GM12875 (cell line): ENCODE results near the gene FXN.

ENCODE experiments used
- H3K4me3 ChIP-seq: one replicate; pipeline ENCODE4 v1.5.1; 2011; ENCODE audit warnings: low read depth, low read length, control low read depth
- TF ChIP-seq, protein P1 (sequence below): IDR thresholded peaks from 2 replicates; pipeline ENCODE4 v1.5.1; 2011; ENCODE audit warnings: low read depth, mild to moderate bottlenecking, control low read depth, inconsistent platforms, low read length, moderate library complexity, borderline replicate concordance; ENCODE audit not compliant: insufficient read depth

FXN gene

DNA sequence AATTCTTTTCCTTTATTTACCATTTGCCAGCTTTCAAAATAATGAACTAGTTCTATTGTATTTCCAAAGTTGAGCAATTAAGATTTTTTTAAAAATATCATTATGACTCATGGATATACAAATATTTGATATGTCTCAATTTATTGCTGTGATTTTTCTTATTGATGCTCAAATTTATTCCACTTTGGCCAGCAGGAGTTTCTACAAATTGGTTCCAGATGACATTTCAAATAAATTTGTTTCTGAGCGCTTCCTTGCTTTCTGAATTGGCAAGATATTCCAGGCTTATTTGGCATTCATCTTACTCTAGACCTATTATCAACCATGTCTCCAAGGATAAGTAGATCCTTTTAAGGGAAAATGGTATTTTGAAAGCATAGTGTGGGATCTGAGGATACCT, 80.1 kb downstream of the FXN start:
- TF ChIP-seq, protein P1, sequence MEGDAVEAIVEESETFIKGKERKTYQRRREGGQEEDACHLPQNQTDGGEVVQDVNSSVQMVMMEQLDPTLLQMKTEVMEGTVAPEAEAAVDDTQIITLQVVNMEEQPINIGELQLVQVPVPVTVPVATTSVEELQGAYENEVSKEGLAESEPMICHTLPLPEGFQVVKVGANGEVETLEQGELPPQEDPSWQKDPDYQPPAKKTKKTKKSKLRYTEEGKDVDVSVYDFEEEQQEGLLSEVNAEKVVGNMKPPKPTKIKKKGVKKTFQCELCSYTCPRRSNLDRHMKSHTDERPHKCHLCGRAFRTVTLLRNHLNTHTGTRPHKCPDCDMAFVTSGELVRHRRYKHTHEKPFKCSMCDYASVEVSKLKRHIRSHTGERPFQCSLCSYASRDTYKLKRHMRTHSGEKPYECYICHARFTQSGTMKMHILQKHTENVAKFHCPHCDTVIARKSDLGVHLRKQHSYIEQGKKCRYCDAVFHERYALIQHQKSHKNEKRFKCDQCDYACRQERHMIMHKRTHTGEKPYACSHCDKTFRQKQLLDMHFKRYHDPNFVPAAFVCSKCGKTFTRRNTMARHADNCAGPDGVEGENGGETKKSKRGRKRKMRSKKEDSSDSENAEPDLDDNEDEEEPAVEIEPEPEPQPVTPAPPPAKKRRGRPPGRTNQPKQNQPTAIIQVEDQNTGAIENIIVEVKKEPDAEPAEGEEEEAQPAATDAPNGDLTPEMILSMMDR, result no peak
- H3K4me3 ChIP-seq, result no peak overlapping the region

DNA sequence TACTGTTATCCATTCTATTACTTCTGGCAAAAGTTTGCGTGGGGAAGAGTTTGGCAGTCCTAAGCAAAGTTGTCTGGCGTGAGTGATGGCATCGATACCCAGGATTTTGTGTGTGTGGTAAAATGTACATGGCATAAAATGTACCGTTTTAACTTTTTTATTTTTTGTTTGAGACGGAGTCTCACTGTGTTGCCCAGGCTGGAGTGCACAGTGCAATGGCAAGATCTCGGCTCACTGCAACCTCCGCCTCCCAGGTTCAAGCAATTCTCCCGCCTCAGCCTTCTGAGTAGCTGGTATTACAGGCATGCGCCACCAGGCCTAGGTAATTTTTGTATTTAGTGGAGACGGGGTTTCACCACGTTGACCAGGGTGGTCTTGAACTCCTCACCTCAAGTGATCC, 83.1 kb downstream of the FXN start:
- H3K4me3 ChIP-seq, result no peak overlapping the region
- TF ChIP-seq, protein P1, result no peak

DNA sequence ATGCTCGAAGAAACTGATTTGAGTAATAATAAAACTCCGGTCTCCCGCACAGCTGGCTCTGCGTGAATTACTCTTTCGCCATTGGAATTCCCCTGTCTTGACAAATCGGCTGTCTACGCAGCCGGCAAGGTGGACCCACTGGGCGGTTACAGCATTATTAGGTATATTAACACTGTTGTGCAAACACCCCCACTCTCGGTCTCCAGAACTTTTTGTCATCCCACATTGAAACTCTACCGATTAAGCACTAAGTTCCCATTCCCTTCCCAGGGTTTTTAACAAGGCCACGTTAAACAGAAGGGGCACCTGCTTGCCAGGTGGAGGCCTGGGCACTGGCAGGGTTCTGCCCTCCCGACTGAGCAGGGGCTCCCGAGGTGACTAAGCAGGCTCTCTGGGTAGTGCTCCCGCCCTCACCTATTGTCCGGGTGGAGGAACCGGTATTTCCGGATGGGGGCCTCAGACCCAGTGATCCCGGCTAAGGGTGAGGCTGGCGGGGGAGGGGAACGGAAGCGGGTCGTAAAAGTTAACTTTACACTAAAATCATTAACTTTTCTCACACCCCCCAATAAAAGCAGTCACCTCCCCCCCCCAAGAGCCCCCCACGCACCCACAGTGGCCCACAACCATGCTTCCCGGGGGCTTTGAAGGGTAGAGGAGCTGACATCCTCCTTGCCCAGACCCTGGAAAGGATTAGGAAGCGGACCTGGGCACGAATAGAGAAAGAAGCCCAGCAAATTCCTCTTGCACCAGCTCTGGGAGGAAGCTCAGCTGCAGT, 85.0 kb downstream of the FXN start:
- H3K4me3 ChIP-seq, result peak overlapping the region; percentile 47
- TF ChIP-seq, protein P1, result no peak

DNA sequence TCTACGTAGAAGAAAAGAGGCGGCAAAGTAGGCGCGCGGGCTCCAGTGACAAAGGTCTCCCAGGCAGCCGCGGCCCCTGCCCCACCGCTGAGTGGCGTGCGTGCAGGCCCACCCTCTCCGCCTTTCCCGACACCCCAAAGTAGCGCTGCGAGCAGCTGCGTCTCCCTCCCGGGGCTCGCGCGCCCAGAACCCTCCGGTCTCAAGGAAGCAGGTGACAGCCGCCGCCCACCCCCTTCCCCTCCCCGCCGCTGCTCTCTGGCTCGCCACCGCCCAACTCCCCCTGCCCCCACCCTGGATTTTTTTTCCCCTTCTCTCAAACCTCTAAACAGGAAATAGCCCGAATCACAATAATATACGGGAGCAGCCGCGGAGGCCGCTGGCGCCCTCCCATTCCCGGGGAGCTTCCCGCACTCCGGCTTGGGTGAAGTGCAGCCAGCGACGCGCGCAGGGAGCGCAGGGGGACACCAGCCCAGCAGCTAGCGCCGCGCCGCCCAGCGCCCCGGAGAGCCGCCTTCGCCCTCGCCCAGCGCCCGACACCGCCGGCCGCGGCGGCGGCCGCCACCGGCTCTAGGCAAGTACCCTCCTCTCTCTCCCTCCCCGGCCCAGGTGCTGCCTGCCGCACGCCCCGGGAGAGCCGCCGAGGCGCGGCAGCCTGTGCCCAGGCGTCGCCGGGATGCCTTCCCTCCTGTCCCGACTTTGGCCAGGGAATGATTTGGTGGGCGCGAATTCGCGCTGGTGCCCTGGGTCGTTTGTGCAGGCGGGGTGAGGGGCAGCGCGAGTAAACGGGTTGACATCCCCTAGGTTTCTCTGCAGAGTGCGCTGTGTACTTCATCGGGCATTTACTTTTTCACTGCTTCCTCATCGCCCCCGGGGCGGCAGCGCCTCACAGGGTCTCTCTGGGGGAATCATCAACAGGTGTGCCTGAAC, 85.9 kb downstream of the FXN start:
- TF ChIP-seq, protein P1, result no peak
- H3K4me3 ChIP-seq, result peak overlapping the region; percentile 47

DNA sequence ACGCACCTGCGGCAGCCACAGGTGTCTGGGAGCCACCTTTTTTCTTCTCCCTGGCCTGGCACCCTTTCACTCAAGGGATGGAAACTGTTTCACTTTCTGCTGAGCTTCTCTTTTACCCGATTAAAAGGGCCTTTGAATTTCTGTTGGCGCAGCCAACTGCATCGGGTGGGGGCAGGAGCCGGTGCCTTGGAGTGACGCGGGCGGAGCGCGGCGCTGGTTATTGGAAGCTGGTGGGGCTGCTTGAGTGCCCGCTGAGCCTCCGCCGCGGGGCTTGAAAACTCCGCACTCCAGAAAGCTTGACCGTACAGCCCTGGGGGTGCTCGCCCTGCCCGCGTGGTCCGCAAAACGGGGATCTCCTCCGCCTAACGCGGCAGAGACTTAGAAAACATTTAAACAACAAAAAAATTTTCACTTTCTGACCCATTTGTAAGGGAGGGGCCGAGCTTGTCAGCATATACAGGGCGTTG, 86.6 kb downstream of the FXN start:
- H3K4me3 ChIP-seq, result peak overlapping the region; percentile 47
- TF ChIP-seq, protein P1, result no peak

DNA sequence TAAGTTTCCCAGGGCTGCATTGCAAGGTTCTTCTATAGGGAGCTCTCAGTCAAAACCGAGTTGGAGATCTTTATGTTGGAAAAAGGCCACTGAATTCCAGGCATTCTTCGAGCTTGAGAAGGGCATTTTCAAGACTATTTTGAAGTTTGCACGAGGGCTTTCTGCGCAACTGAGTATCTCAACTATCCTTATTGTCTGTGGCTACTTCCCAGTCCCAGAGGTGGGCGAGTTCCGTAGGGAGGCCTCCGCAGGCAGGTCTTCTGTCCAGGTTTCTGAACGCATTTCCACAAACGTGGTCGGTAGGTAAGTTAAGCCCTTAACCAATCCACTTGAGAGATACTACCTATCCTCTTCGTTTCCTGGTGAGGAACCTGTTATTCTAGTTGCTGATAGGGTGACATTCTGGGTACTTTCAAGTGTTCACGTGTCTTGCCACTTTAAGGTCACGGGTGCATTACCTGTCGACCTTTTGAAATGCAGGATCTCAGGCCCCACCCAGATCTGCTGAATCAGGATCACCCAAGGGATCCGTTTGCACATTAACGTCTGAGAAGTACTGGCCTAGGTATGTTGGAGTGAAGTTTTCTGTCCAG, 87.1 kb downstream of the FXN start:
- peak overlapping the region; percentile 47 for H3K4me3 ChIP-seq
- TF ChIP-seq, protein P1, result no peak
